GM06990 (cell line): ENCODE measurements around the gene TAAR9.

Experiments used
- DNase-seq: peaks from one replicate; pipeline ENCODE4 v3.0.0-alpha.2; 2011; ENCODE audit not compliant: insufficient read length; ENCODE audit errors: extremely low read depth
- H3K27me3 ChIP-seq: replicated peaks from 2 replicates; pipeline ENCODE4 v1.6.0; 2011; ENCODE audit warnings: low read length; ENCODE audit not compliant: control insufficient read depth, insufficient read depth
- H3K36me3 ChIP-seq: 2 replicates; pipeline ENCODE4 v1.5.1; 2011; ENCODE audit warnings: low read length; ENCODE audit not compliant: control insufficient read depth, insufficient read depth
- H3K4me3 ChIP-seq: replicated peaks from 2 replicates; pipeline ENCODE4 v1.5.1; 2011; ENCODE audit warnings: low read depth, mild to moderate bottlenecking, control low read depth, low read length
- CTCF ChIP-seq: IDR thresholded peaks from 2 replicates; pipeline ENCODE4 v1.5.1; 2011; ENCODE audit warnings: low read length, control low read depth, mild to moderate bottlenecking, inconsistent platforms; ENCODE audit not compliant: insufficient read depth, poor library complexity, severe bottlenecking

Gene TAAR9

GRCh38 chr6:132511210-132511830, 26.8 kb upstream of the TAAR9 start:
- Histone ChIP-seq H3K36me3 (peaks cover 5% of the 10 kb centered on the region), H3K4me3 (peak overlapping the region; percentile 84), H3K27me3 (no peaks in the 10 kb centered on the region)
- TF ChIP-seq CTCF: no peak
- DNase-seq: no peak

GRCh38 chr6:132511831-132512220, 26.3 kb upstream of the TAAR9 start:
- no peak for TF ChIP-seq CTCF
- peaks cover 5% of the 10 kb centered on the region for H3K36me3 ChIP-seq
- peak overlapping the region; percentile 84 for H3K4me3 ChIP-seq
- DNase-seq: no peak
- H3K27me3 ChIP-seq: no peaks in the 10 kb centered on the region

GRCh38 chr6:132512342-132512637, 25.8 kb upstream of the TAAR9 start:
- no peak for DNase-seq
- peak overlapping the region; percentile 84 for H3K4me3 ChIP-seq
- no peak for TF ChIP-seq CTCF
- no peaks in the 10 kb centered on the region for H3K27me3 ChIP-seq
- H3K36me3 ChIP-seq: peaks cover 5% of the 10 kb centered on the region

- H3K27me3 ChIP-seq: no peaks in the 10 kb centered on the region
- peak; percentile 89 for DNase-seq
- H3K36me3 ChIP-seq: peaks cover 3% of the 10 kb centered on the region
- peak within 1 kb of the TSS; percentile 84 for H3K4me3 ChIP-seq
- TF ChIP-seq CTCF: no peak
Measured at GRCh38 chr6:132512638-132513632, 25.1 kb upstream of the TAAR9 start, which contains the start of gene STX7. Gene STX7, minus strand, starts transcription at chr6:132513116. Its CDS starts 9,586 bp downstream, at chr6:132503530.

- no peak for TF ChIP-seq CTCF
- Histone ChIP-seq H3K36me3 (no peaks in the 10 kb centered on the region), H3K4me3 (no peak overlapping the region; the same call in 1 of the 2 replicates), H3K27me3 (no peaks in the 10 kb centered on the region)
- DNase-seq: no peak
Measured at GRCh38 chr6:132513831-132514545, 24.1 kb upstream of the TAAR9 start.
